Lung (tissue), 12 donors: ENCODE data around the gene ARMC2. TPM values are rescaled to one million over a fixed set of nuclear protein-coding genes. Genes with fewer than 3 reads are reported as not detected.
A peak's percentile ranks its signal among the peaks of the same experiment; 100 is the strongest.

Experiments
- ATAC-seq: fragments of 200-7000 bp; cut with Tn5 transposase; one replicate; pipeline ENCODE4 v1.9.1; 2020; ENCODE audit warnings: moderate number of reproducible peaks; ENCODE audit not compliant: insufficient read depth, low FRiP score
- DNase-seq, 3 donors: peaks; one replicate each; pipeline ENCODE4 v3.0.0-alpha.2; 2013 to 2017
- H3K27ac ChIP-seq, 2 donors: one replicate each; pipeline ENCODE4 v1.5.1; 2013; ENCODE audit warnings: mild to moderate bottlenecking in 2 of 2, moderate library complexity in 2 of 2, control low read depth in 1 of 2, inconsistent platforms in 1 of 2, low read depth in 1 of 2, low read length in 1 of 2
- H3K27me3 ChIP-seq, 3 donors: one replicate each; pipeline ENCODE4 v1.5.1; 2013; ENCODE audit warnings: low read length in 2 of 3; ENCODE audit not compliant: control insufficient read depth in 3 of 3, insufficient read depth in 3 of 3
- H3K36me3 ChIP-seq, 4 donors: one replicate each; pipeline ENCODE4 v1.5.1; 2013; ENCODE audit warnings: low read length in 4 of 4, mild to moderate bottlenecking in 1 of 4, moderate library complexity in 1 of 4; ENCODE audit not compliant: control insufficient read depth in 4 of 4, insufficient read depth in 4 of 4
- H3K4me1 ChIP-seq, 5 donors: one replicate each; pipeline ENCODE4 v1.5.1; 2013; ENCODE audit warnings: low read length in 5 of 5, mild to moderate bottlenecking in 2 of 5, moderate library complexity in 1 of 5; ENCODE audit not compliant: control insufficient read depth in 5 of 5, insufficient read depth in 5 of 5
- H3K4me3 ChIP-seq: one replicate; pipeline ENCODE4 v1.5.1; 2013; ENCODE audit warnings: mild to moderate bottlenecking, control low read depth, moderate library complexity
- H3K9ac ChIP-seq, 2 donors: one replicate each; pipeline ENCODE4 v1.5.1; 2013; ENCODE audit warnings: low read length in 2 of 2, control low read depth in 1 of 2; ENCODE audit not compliant: insufficient read depth in 1 of 2
- H3K9me3 ChIP-seq, 4 donors: one replicate each; pipeline ENCODE4 v1.5.1; 2013; ENCODE audit warnings: low read length in 3 of 4, mild to moderate bottlenecking in 1 of 4, moderate library complexity in 1 of 4; ENCODE audit not compliant: control insufficient read depth in 4 of 4, insufficient read depth in 3 of 4
- WGBS, 2 donors: extraction: QIAGEN DNeasy Blood & Tissue Kit; methylation state at CpG; one replicate each; pipeline ENCODE4 v1.1.7; 2013; 5-methylcytosine and 5-hydroxymethylcytosine counted together
- polyA plus RNA-seq, 2 donors: library from polyadenylated mRNA; stranded (reverse); fragments of 200-250 nt; gene quantifications; one replicate each; pipeline ENCODE4 v1.2.1, GENCODE V29; 2013
- total RNA-seq, 2 donors: library from RNA; depleted of rRNA in 1 of 2; stranded (reverse); fragments of >200 nt in 1 of 2; gene quantifications; one replicate each; pipeline ENCODE4 v1.2.1, GENCODE V29; 2014 to 2021
- TF ChIP-seq, protein P1 (sequence below): IDR thresholded peaks from 2 replicates; pipeline ENCODE4 v1.5.1; 2012; ENCODE audit warnings: mild to moderate bottlenecking; ENCODE audit errors: control extremely low read depth, extremely low read depth
- donor health status: control.
- donor health status: control.
- donor health status: Bipolar disorder and iron deficiency.
- donor health status: healthy.
- donor health status: DM: yes; HTN: yes; CAD: no.

Gene ARMC2
- total and polyA plus RNA-seq, 4 donors = 2.9 to 16.5 (median 7.4) TPM

DNA sequence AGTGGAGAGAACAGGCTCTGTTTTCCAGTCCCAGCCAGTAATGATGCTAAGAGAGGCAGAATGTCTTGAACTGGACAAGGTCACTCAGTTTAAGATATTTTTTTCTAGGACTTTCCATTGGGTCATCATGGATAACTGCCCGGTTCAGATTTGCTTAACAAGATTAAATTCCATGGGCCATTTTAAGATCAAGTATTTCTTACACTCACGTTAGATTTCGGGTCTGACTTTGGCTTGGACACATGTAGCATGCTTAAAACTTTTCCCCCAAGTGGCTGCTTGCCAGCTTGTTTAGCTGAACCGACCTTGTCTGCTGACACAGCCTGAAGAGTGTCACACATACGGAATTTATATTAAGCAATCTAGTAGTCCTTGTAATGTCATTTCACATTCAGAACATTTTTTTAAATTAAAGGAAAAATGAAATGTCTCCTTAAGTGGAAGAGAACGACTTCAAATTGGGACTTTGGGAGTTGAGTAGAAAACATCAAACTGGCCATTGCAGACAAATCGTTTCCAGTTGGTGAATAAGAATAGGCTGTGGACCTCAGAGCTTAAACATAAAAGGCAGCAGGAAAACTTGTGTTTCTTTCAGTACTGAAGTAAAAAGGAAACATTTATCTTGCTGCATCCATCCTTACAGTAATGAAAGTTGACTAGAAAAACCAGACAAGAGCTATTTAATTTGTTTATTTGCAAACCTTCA, 29.0 kb downstream of the ARMC2 start:
- DNase-seq (peak; percentile 82 to 93 (median 92)), ATAC-seq (peak; percentile 63)
- 59 to 79% methylated on average over 7 of the region's 7 CpGs for WGBS, 2 donors
- Histone ChIP-seq H3K9me3 (no peaks in the 10 kb centered on the region), H3K27me3 (no peaks in the 10 kb centered on the region), H3K4me1 (peaks cover 0 to 27% (median 16%) of the 10 kb centered on the region in 5 donors), H3K27ac (peak overlapping the region in 1 of 2 donors; percentile 88), H3K36me3 (peaks cover 0 to 20% (median 7%) of the 10 kb centered on the region in 4 donors), H3K9ac (peak overlapping the region in 1 of 2 donors; percentile 60), H3K4me3 (no peak overlapping the region)
- TF ChIP-seq, protein P1, sequence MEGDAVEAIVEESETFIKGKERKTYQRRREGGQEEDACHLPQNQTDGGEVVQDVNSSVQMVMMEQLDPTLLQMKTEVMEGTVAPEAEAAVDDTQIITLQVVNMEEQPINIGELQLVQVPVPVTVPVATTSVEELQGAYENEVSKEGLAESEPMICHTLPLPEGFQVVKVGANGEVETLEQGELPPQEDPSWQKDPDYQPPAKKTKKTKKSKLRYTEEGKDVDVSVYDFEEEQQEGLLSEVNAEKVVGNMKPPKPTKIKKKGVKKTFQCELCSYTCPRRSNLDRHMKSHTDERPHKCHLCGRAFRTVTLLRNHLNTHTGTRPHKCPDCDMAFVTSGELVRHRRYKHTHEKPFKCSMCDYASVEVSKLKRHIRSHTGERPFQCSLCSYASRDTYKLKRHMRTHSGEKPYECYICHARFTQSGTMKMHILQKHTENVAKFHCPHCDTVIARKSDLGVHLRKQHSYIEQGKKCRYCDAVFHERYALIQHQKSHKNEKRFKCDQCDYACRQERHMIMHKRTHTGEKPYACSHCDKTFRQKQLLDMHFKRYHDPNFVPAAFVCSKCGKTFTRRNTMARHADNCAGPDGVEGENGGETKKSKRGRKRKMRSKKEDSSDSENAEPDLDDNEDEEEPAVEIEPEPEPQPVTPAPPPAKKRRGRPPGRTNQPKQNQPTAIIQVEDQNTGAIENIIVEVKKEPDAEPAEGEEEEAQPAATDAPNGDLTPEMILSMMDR = no peak

DNA sequence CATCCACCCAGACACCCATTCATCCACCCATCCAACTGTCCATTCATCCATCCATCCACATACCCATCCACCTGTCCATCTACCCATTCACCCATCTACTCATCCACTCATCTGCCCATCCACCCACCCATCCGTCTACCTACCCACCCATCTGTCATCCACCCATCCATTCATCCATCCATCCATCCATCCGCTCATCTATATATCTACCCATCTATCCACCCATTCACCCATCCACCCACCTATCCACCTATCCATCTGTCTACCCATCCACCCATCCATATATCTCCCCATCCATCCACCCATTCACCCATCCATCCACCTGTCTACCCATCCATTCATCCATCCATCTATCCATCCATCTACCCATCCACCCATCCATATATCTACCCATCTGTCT, 30.7 kb downstream of the ARMC2 start:
- H3K27ac ChIP-seq = no peak overlapping the region
- 97 to 100% methylated on average over 2 of the region's 2 CpGs for WGBS, 2 donors
- H3K4me1 ChIP-seq = peaks cover 0 to 21% (median 16%) of the 10 kb centered on the region in 5 donors
- no peak for ATAC-seq
- no peak overlapping the region for H3K9ac ChIP-seq
- peaks cover 0 to 23% (median 7%) of the 10 kb centered on the region in 4 donors for H3K36me3 ChIP-seq
- no peaks in the 10 kb centered on the region for H3K9me3 ChIP-seq
- DNase-seq = no peak
- TF ChIP-seq, protein P1 = no peak
- no peak overlapping the region for H3K4me3 ChIP-seq
- H3K27me3 ChIP-seq = no peaks in the 10 kb centered on the region

- Histone ChIP-seq H3K36me3 (peaks cover 0 to 23% (median 8%) of the 10 kb centered on the region in 4 donors), H3K9ac (no peak overlapping the region), H3K27me3 (no peaks in the 10 kb centered on the region), H3K9me3 (no peaks in the 10 kb centered on the region), H3K27ac (no peak overlapping the region), H3K4me3 (no peak overlapping the region), H3K4me1 (peaks cover 0 to 4% (median 1%) of the 10 kb centered on the region in 5 donors)
- TF ChIP-seq, protein P1 = no peak
- ATAC-seq (no peak), DNase-seq (no peak)
- WGBS, 2 donors = 83 to 85% methylated on average over 1 of the region's 1 CpG
Observed at GRCh38 chr6:108883172-108883571, 35.0 kb downstream of the ARMC2 start.
